Esophagus squamous epithelium (tissue), 5 donors: Measurements from ENCODE around the gene SMYD3. TPM values are rescaled to one million over a fixed set of nuclear protein-coding genes. Genes with fewer than 3 reads are reported as not detected.

Experiments used
- DNase-seq: peaks from one replicate; lab custom pipeline; 2025; lab: John Stamatoyannopoulos, UW
- H3K27ac ChIP-seq, 4 donors: fragments of 200-600 bp; sonication (generic); one replicate each; pipeline ENCODE4 v1.5.1; 2016 to 2019; ENCODE audit warnings: mild to moderate bottlenecking in 1 of 4
- H3K27me3 ChIP-seq, 4 donors: fragments of 200-600 bp; sonication (generic); 1 replicate in 3 of 4; 2 replicates in 1 of 4; pipeline versions ENCODE4 v1.5.1 to v1.6.0; 2017 to 2021; ENCODE audit warnings: antibody characterized with exemption in 1 of 4
- H3K36me3 ChIP-seq, 3 donors: fragments of 200-600 bp; sonication (generic); one replicate each; pipeline ENCODE4 v1.5.1; 2016 to 2019
- H3K4me1 ChIP-seq, 3 donors: fragments of 200-600 bp; sonication (generic); one replicate each; pipeline ENCODE4 v1.5.1; 2017 to 2019
- H3K4me3 ChIP-seq, 4 donors: fragments of 200-600 bp; sonication (generic); 1 replicate in 3 of 4; 2 replicates in 1 of 4; pipeline ENCODE4 v1.5.1; 2016 to 2019; ENCODE audit warnings: mild to moderate bottlenecking in 2 of 4, moderate library complexity in 1 of 4
- H3K9me3 ChIP-seq, 3 donors: fragments of 200-600 bp; sonication (generic); one replicate each; pipeline ENCODE4 v1.5.1; 2016 to 2019
- CTCF ChIP-seq, 6 experiments: fragments of 450-650 bp in 4 of 6; fragments of 200-600 bp in 2 of 6; sonication (generic) in 2 of 6; IDR thresholded peaks; one replicate each; pipeline ENCODE4 v1.5.1; 2016 to 2019; ENCODE audit warnings: antibody characterized with exemption in 6 of 6, mild to moderate bottlenecking in 4 of 6, moderate library complexity in 4 of 6
- POLR2A ChIP-seq, 4 donors: fragments of 450-650 bp; IDR thresholded peaks; one replicate each; pipeline ENCODE4 v1.6.1; 2017; ENCODE audit warnings: antibody characterized with exemption in 4 of 4, mild to moderate bottlenecking in 4 of 4, moderate library complexity in 3 of 4
- WGBS, 2 donors: methylation state at CpG; one replicate each; pipeline ENCODE4 v1.1.5; 2018; 5-methylcytosine and 5-hydroxymethylcytosine counted together
- intact Hi-C: fragments of 100-400 bp; cut with DNase I; formaldehyde crosslinking; loops from one replicate; pipeline ENCODE4 v1.15.0; 2022
- total RNA-seq, 4 donors: library from RNA; depleted of rRNA; stranded (reverse); fragments of >200 nt; gene quantifications; one replicate each; pipeline ENCODE4 v1.1.0, GENCODE V29; 2016
- donor health status: DM: yes; HTN: yes; CAD: no.

SMYD3 gene
- total RNA-seq, 4 donors from 2014 or later, result 8.4 to 15.8 (median 11.5) TPM

GRCh38 chr1:245999697-246000637, 507.1 kb downstream of the SMYD3 start:
- peaks cover 0 to 23% (median 6%) of the 10 kb centered on the region in 3 donors for H3K4me1 ChIP-seq
- no peaks in the 10 kb centered on the region for H3K9me3 ChIP-seq
- no peak overlapping the region for H3K27ac ChIP-seq
- TF ChIP-seq CTCF (IDR thresholded peaks at IDR 0.05) (no peak), POLR2A (IDR thresholded peaks at IDR 0.05) (no peak)
- H3K27me3 ChIP-seq, result no peaks in the 10 kb centered on the region
- 73 to 74% methylated on average over 10 of the region's 10 CpGs for WGBS, 2 donors
- intact Hi-C loops, result loop anchor here (5.0 kb wide), 1 partner anchor 843 kb away; no protein-coding TSS in a partner anchor
- no peak for DNase-seq
- no peak overlapping the region for H3K4me3 ChIP-seq
- no peaks in the 10 kb centered on the region for H3K36me3 ChIP-seq

- H3K4me1 ChIP-seq, result peaks cover 0 to 18% (median 6%) of the 10 kb centered on the region in 3 donors
- TF ChIP-seq CTCF (IDR thresholded peaks at IDR 0.05) (no peak), POLR2A (IDR thresholded peaks at IDR 0.05) (no peak)
- no peak overlapping the region for H3K4me3 ChIP-seq
- no peak for DNase-seq
- no peaks in the 10 kb centered on the region for H3K36me3 ChIP-seq
- intact Hi-C loops, result no loop called here
- no peaks in the 10 kb centered on the region for H3K27me3 ChIP-seq
- no peak overlapping the region for H3K27ac ChIP-seq
- 42 to 48% methylated on average over 4 to 5 of the region's 7 CpGs for WGBS, 2 donors
- H3K9me3 ChIP-seq, result no peaks in the 10 kb centered on the region
These were observed 509.4 kb downstream of the SMYD3 start for GRCh38 chr1:245997471-245998258.

- Histone ChIP-seq H3K4me1 (peaks cover 0 to 16% (median 6%) of the 10 kb centered on the region in 3 donors), H3K27ac (no peak overlapping the region), H3K27me3 (no peaks in the 10 kb centered on the region), H3K4me3 (no peak overlapping the region), H3K9me3 (no peaks in the 10 kb centered on the region), H3K36me3 (no peaks in the 10 kb centered on the region)
- 81 to 90% methylated on average over 12 to 14 of the region's 15 CpGs for WGBS, 2 donors
- DNase-seq, result no peak
- intact Hi-C loops, result no loop called here
- TF ChIP-seq POLR2A (IDR thresholded peaks at IDR 0.05), result no peak
These were observed 510.3 kb downstream of the SMYD3 start for GRCh38 chr1:245996811-245997210.

GRCh38 chr1:245995474-245995873, 511.6 kb downstream of the SMYD3 start:
- H3K27me3 ChIP-seq, result no peaks in the 10 kb centered on the region
- no peaks in the 10 kb centered on the region for H3K36me3 ChIP-seq
- TF ChIP-seq POLR2A (IDR thresholded peaks at IDR 0.05) (no peak), CTCF (IDR thresholded peaks at IDR 0.05) (no peak)
- H3K4me1 ChIP-seq, result peaks cover 0 to 9% (median 6%) of the 10 kb centered on the region in 3 donors
- intact Hi-C loops, result no loop called here
- H3K9me3 ChIP-seq, result no peaks in the 10 kb centered on the region
- no peak overlapping the region for H3K4me3 ChIP-seq
- H3K27ac ChIP-seq, result no peak overlapping the region
- no peak for DNase-seq
- WGBS, 2 donors, result 75 to 100% methylated on average over 1 of the region's 1 CpG

- no peak for DNase-seq
- WGBS, 2 donors, result 84 to 93% methylated on average over 3 to 4 of the region's 4 CpGs
- intact Hi-C loops, result no loop called here
- H3K4me3 ChIP-seq, result no peak overlapping the region
- no peaks in the 10 kb centered on the region for H3K36me3 ChIP-seq
- peaks cover 0 to 10% (median 7%) of the 10 kb centered on the region in 3 donors for H3K4me1 ChIP-seq
- H3K27me3 ChIP-seq, result no peaks in the 10 kb centered on the region
- H3K9me3 ChIP-seq, result no peaks in the 10 kb centered on the region
- no peak overlapping the region for H3K27ac ChIP-seq
- TF ChIP-seq POLR2A (IDR thresholded peaks at IDR 0.05) (no peak), CTCF (IDR thresholded peaks at IDR 0.05) (no peak)
These were observed 515.8 kb downstream of the SMYD3 start for GRCh38 chr1:245991266-245991665.
